HG03097 (cell line): ENCODE data around the gene NRG3.

Source experiments
- ATAC-seq: cut with Tn5 transposase; IDR thresholded peaks from one replicate; pipeline ENCODE4 v1.9.1; 2021; ENCODE audit not compliant: unreplicated experiment, low FRiP score

NRG3 gene

DNA sequence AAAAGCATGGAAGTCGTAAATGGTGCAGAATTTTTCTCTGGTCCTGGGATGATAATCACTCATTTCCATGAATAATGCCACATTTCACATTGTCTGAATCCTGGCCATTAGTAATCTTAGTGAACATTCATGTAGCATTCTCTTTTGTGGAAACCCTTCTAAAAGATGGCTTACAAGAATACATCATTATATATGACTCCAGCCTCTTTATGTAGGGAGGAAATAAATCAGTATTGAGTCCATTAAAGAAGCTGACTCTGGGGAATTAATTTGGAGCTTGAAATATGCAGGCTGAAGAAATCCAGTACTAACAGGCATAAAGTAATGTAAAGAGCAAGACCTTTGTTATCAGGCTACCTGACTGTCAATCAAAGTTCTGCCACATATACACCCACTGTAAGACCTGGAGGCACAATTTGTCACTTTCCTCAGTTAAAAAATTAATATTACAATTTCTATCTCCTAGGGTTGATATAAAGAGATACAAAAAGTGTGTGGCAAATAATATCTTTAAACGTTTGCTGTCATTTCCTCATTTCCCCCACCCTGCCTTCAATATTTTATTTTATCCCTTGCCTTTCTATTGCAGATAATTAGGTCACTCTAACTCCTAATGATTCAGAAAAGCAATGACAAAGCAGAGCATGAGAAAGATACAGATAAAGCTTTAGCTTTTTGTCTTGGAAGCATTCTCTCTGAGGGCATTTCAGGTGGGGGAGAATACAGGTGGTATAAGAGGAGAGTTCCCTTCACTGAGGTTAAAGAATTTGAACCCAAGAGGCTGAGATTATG is 1142.3 kb downstream of the NRG3 start:
- no peak for ATAC-seq

DNA sequence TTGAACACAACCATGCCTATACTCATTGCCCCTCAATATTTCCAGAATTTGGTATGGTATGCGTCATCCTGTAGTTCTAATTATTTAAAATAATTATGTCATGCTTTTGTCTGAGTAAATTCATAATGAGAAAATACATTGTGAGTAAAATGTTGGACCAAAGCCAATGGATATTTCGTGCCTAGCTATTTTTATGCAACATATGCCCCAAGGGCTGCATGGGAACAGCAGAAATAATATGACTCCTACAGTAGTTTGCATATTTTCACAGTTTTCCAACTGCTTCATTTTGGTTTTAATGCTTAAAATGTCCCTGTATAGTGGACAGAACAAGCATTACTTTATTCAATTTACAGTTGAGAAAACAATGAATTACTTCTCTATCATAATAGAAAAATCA is 1148.7 kb downstream of the NRG3 start:
- no peak for ATAC-seq
